Spleen (tissue), 11 donors: ENCODE results near the gene SRPRA. TPM values are rescaled to one million over a fixed set of nuclear protein-coding genes. Genes with fewer than 3 reads are reported as not detected.
A peak's percentile ranks its signal among the peaks of the same experiment; 100 is the strongest.

ENCODE experiments used
- DNase-seq: peaks from one replicate; pipeline ENCODE4 v3.0.0-alpha.2; 2020
- H3K27ac ChIP-seq, 8 donors: fragments of 200-600 bp; sonication (generic) in 7 of 8; 1 replicate in 4 of 8; 2 replicates in 4 of 8; pipeline versions ENCODE4 v1.5.0 to v1.8.0; 2016 to 2021; ENCODE audit warnings: inconsistent platforms in 4 of 8, mild to moderate bottlenecking in 4 of 8, moderate library complexity in 1 of 8
- H3K27me3 ChIP-seq, 7 donors: fragments of 200-600 bp; sonication (generic) in 6 of 7; replicated peaks in 1 of 7; 1 replicate in 4 of 7; 2 replicates in 3 of 7; pipeline versions ENCODE4 v1.5.0 to v1.8.0; 2016 to 2021; ENCODE audit warnings: inconsistent platforms in 3 of 7, mild to moderate bottlenecking in 1 of 7
- H3K36me3 ChIP-seq, 6 donors: fragments of 200-600 bp; sonication (generic) in 5 of 6; 1 replicate in 4 of 6; 2 replicates in 2 of 6; pipeline versions ENCODE4 v1.5.0 to v1.8.0; 2016 to 2021; ENCODE audit warnings: inconsistent platforms in 2 of 6
- H3K4me1 ChIP-seq, 6 donors: fragments of 200-600 bp; sonication (generic) in 5 of 6; 1 replicate in 3 of 6; 2 replicates in 3 of 6; pipeline versions ENCODE4 v1.5.0 to v1.8.0; 2016 to 2021; ENCODE audit warnings: inconsistent platforms in 3 of 6
- H3K4me3 ChIP-seq, 8 donors: fragments of 200-600 bp; sonication (generic) in 7 of 8; 1 replicate in 4 of 8; 2 replicates in 4 of 8; pipeline versions ENCODE4 v1.5.0 to v1.8.0; 2016 to 2021; ENCODE audit warnings: inconsistent platforms in 4 of 8, mild to moderate bottlenecking in 4 of 8, moderate library complexity in 2 of 8
- H3K9me3 ChIP-seq, 8 donors: fragments of 200-600 bp; sonication (generic) in 7 of 8; 1 replicate in 4 of 8; 2 replicates in 4 of 8; pipeline versions ENCODE4 v1.5.0 to v1.8.0; 2016 to 2021; ENCODE audit warnings: inconsistent platforms in 4 of 8
- CTCF ChIP-seq, 11 experiments: fragments of 200-600 bp in 7 of 11; fragments of 450-650 bp in 4 of 11; sonication (generic) in 4 of 11; IDR thresholded peaks in 8 of 11; conservative IDR thresholded peaks in 3 of 11; 1 replicate in 7 of 11; 2 replicates in 4 of 11; pipeline versions ENCODE4 v1.4.0 to v1.8.0; 2016 to 2021; ENCODE audit warnings: antibody characterized with exemption in 11 of 11, inconsistent platforms in 4 of 11, mild to moderate bottlenecking in 1 of 11
- POLR2A ChIP-seq, 3 donors: fragments of 450-650 bp; IDR thresholded peaks; one replicate each; pipeline ENCODE4 v1.5.1; 2017; ENCODE audit warnings: antibody characterized with exemption in 3 of 3, mild to moderate bottlenecking in 1 of 3
- POLR2AphosphoS5 ChIP-seq, 3 donors: sonication (generic); formaldehyde crosslinking; IDR thresholded peaks; one replicate each; pipeline ENCODE4 v1.5.1; 2017; ENCODE audit warnings: antibody characterized with exemption in 3 of 3
- WGBS, 5 donors: extraction: QIAGEN DNeasy Blood & Tissue Kit in 3 of 5; methylation state at CpG; one replicate each; pipeline versions ENCODE4 v1.1.5 to v1.1.7; 2013 to 2018; 5-methylcytosine and 5-hydroxymethylcytosine counted together
- intact Hi-C: fragments of 100-400 bp; cut with DNase I; formaldehyde crosslinking; loops from one replicate; pipeline ENCODE4 v1.15.0; 2023; ENCODE audit warnings: low total_unique reads
- polyA plus RNA-seq, 3 donors: library from polyadenylated mRNA; stranded (reverse); fragments of 200-250 nt; gene quantifications; one replicate each; pipeline ENCODE4 v1.2.1, GENCODE V29; 2013
- total RNA-seq, 7 donors: library from RNA; depleted of rRNA in 3 of 7; stranded (reverse); fragments of >200 nt in 3 of 7; fragmentation: NEBNext Ultra II Directional in 4 of 7; extraction: Animal tissue kit (Norgen Biotek cat#: 25700) in 4 of 7; gene quantifications; one replicate each; pipeline versions ENCODE4 v1.1.0 to v1.2.1, GENCODE V29; 2016 to 2021
- donor health status: healthy with polysubstance abuse.
- donor health status: DM: no; HTN: no; CAD: no; lungs with moderate emphysema.
- donor health status: DM: no; HTN: no; CAD: no.
- donor health status: Bipolar disorder and iron deficiency.
- donor health status: healthy.
- donor health status: DM: no; HTN: no; CAD: no.
- donor health status: DM: yes; HTN: yes; CAD: no.

Gene SRPRA
- total and polyA plus RNA-seq, 10 donors = 30.9 to 130 (median 110) TPM

DNA sequence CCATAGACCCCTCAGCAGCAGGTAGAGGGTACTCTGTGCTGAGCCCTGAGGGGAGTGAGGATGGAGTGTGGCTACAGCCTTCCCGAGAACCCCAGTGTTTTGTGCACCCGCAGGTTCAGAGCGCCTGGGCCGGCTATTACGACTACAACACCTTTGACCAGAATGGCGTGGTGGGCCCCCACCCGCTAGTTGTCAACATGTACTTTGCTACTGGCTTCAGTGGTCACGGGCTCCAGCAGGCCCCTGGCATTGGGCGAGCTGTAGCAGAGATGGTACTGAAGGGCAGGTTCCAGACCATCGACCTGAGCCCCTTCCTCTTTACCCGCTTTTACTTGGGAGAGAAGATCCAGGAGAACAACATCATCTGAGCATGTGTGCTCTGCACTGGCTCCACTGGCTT lies 8.6 kb upstream of the SRPRA start:
- Histone ChIP-seq H3K9me3 (no peaks in the 10 kb centered on the region), H3K27ac (no peak overlapping the region), H3K4me1 (peaks cover 17 to 28% (median 22%) of the 10 kb centered on the region in 6 donors), H3K27me3 (no peaks in the 10 kb centered on the region), H3K36me3 (peaks cover 0 to 62% (median 35%) of the 10 kb centered on the region in 6 donors), H3K4me3 (no peak overlapping the region)
- DNase-seq = no peak
- 94 to 98% (median 97%) methylated on average over 11 of the region's 11 CpGs for WGBS, 5 donors
- intact Hi-C loops = no loop called here
- TF ChIP-seq POLR2A (IDR thresholded peaks at IDR 0.05) (no peak), CTCF (IDR thresholded peaks at IDR 0.05 in 8 of 11, conservative IDR thresholded peaks at IDR 0.05 in 3 of 11) (no peak), POLR2AphosphoS5 (IDR thresholded peaks at IDR 0.05) (no peak)

DNA sequence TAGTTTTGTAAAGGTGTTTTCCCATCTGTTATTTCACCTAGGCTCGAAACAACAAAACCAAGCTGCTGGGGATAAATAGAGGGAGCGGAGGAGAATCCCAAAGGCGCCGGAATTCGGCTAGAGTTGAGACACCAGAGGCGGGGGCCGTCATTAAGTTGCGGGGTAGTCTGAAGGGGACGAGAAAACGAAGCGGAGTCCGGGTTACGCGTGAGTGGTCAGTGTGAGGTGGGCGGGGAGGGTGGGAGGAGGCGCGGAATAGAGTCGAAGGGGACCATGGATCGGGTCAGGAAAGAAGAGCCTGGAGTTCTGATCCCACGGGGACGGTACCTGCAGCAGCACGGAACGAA lies 361 bp downstream of the SRPRA start:
- H3K4me1 ChIP-seq = peaks cover 11 to 44% (median 31%) of the 10 kb centered on the region in 6 donors
- no peak for DNase-seq
- intact Hi-C loops = loop anchor here (10.0 kb wide), 1 partner anchor 54 kb away; the partner anchor contains the start of genes FAM118B and RPUSD4
- H3K36me3 ChIP-seq = peaks cover 13 to 62% (median 48%) of the 10 kb centered on the region in 6 donors
- H3K27ac ChIP-seq = peak overlapping the region; percentile 86 to 97 (median 92)
- 0 to 1% (median 1%) methylated on average over 23 of the region's 23 CpGs for WGBS, 5 donors
- H3K4me3 ChIP-seq = peak overlapping the region; percentile 72 to 88 (median 78)
- TF ChIP-seq CTCF (IDR thresholded peaks at IDR 0.05 in 8 of 11, conservative IDR thresholded peaks at IDR 0.05 in 3 of 11) (no peak), POLR2AphosphoS5 (IDR thresholded peaks at IDR 0.05) (no peak), POLR2A (IDR thresholded peaks at IDR 0.05) (no peak)
- no peaks in the 10 kb centered on the region for H3K9me3 ChIP-seq
- H3K27me3 ChIP-seq = no peaks in the 10 kb centered on the region

DNA sequence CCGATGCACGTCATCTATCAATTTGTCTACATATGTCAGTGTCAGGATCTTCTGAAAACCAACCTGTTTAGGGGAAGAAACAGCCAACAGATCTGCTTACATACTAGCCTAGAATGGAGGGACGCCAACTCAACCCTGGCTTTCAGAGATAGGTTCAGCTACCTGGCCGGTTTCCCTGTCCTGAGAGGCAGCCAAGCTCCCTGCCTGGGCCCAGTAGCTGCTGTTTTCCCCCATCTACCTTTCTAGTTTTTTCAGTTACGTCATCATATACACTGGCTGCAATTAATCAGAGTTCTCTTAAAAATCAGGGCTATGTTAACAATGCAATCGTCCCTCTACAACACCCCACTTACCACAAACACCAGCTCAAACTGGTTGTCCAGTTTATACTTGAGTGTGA lies 1.0 kb downstream of the SRPRA start:
- H3K27me3 ChIP-seq = no peaks in the 10 kb centered on the region
- no peaks in the 10 kb centered on the region for H3K9me3 ChIP-seq
- TF ChIP-seq POLR2A (IDR thresholded peaks at IDR 0.05) (no peak), CTCF (IDR thresholded peaks at IDR 0.05 in 8 of 11, conservative IDR thresholded peaks at IDR 0.05 in 3 of 11) (no peak), POLR2AphosphoS5 (IDR thresholded peaks at IDR 0.05) (no peak)
- no peak for DNase-seq
- peak overlapping the region; percentile 86 to 97 (median 92) for H3K27ac ChIP-seq
- peaks cover 13 to 62% (median 49%) of the 10 kb centered on the region in 6 donors for H3K36me3 ChIP-seq
- intact Hi-C loops = loop anchor here (10.0 kb wide), 1 partner anchor 53 kb away; the partner anchor contains the start of genes FAM118B and RPUSD4
- H3K4me3 ChIP-seq = peak overlapping the region; percentile 72 to 88 (median 78)
- WGBS, 5 donors = 81 to 82% (median 81%) methylated on average over 6 of the region's 6 CpGs
- peaks cover 11 to 44% (median 31%) of the 10 kb centered on the region in 6 donors for H3K4me1 ChIP-seq

DNA sequence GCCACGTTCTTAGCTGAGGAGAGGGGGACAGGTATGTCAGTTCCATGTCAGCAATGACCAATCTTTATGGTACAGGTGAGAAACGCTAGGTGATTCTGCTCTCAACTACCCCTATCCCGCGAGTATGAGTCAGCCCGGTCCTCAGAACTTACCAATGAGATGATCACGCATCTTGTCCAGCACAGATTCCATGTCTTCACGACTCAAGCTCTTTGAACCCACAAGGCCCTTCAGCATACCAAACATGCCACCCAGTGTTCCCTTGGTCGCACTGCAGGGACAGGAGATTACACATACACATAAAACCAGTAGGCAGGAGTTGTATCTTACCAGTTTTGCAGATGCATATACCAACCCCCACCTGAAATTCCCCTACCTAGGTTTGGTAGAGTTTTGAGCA lies 2.9 kb downstream of the SRPRA start:
- TF ChIP-seq CTCF (IDR thresholded peaks at IDR 0.05 in 8 of 11, conservative IDR thresholded peaks at IDR 0.05 in 3 of 11) = no peak
- no peak for TF ChIP-seq POLR2A (IDR thresholded peaks at IDR 0.05)
- no peak for TF ChIP-seq POLR2AphosphoS5 (IDR thresholded peaks at IDR 0.05)
- Histone ChIP-seq H3K36me3 (peaks cover 13 to 67% (median 64%) of the 10 kb centered on the region in 6 donors), H3K27ac (no peak overlapping the region), H3K4me3 (no peak overlapping the region), H3K27me3 (no peaks in the 10 kb centered on the region), H3K4me1 (peaks cover 11 to 44% (median 32%) of the 10 kb centered on the region in 6 donors), H3K9me3 (no peaks in the 10 kb centered on the region)
- no peak for DNase-seq
- WGBS, 5 donors = 85 to 97% (median 93%) methylated on average over 8 of the region's 8 CpGs
- intact Hi-C loops = loop anchor here (10.0 kb wide), 1 partner anchor 51 kb away; the partner anchor contains the start of genes FAM118B and RPUSD4
